Measurements from ENCODE around the gene DNAAF3.
"Not testable (repeated sequence)": the region's sequence is repeated elsewhere in the genome, so short reads cannot be mapped to it uniquely, and the experiment has no call there.

The DNAAF3 gene

DNA sequence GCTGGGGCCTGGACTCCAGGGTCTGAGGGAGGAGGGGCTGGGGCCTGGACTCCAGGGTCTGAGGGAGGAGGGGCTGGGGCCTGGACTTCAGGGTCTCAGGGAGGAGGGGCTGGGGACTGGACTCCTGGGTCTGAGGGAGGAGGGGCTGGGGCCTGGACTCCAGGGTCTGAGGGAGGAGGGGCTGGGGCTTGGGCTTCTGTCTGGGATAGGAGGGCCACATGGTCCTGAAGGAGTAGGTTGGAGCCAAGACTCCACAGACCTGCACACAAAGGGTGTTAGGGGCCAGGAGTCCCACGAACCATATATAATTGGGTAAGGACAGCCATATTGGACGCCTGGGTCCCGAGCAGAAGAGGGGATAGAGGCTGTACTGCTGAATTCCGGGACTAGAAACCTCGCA is 10.6 kb downstream of the DNAAF3 start:
- DNase-seq (ENCODE audit: low spot score in 2 of 2); H3K9me3 ChIP-seq; H3K36me3 ChIP-seq (replicated peaks); H3K4me1 ChIP-seq; in situ Hi-C loops (cut with MboI; ENCODE audit: low sequenced_read_pairs); H3K27me3 ChIP-seq (ENCODE audit: low read depth): not testable (repeated sequence)
- peak overlapping the region; percentile 27 for H3K4me3 ChIP-seq

DNA sequence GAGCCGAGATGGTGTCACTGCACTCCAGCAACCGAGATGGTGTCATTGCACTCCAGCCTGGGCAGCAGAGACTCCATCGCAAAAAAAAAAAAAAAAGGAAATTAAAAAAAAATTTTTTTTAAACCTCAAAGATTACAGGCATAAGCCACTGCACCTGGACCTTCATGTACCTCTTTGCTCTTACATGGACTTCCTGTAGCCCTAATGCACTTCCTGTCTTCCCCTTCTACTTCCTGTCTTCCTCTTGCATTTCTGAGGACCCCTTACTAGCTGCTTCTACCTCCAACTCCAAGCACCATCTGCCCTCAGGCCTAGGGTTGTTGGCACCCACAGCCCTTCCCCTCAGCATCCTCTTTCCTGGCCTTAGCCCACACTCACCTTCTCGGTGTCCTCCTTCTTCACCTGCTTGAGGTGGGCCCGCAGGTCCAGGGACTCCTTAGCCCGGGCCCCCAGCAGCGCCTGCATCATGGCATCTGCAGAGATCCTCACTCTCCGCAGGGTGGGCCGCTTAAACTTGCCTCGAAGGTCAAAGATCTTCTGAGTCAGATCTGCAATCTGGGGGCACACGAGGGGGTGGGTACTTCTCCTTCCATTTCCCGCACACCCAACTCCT is 12.7 kb downstream of the DNAAF3 start:
- Histone ChIP-seq H3K27me3 (ENCODE audit: low read depth) (peaks cover 11% of the 10 kb centered on the region; the same call in 1 of the 2 replicates), H3K36me3 (replicated peaks) (no peaks in the 10 kb centered on the region), H3K4me3 (no peak overlapping the region), H3K4me1 (peaks cover 3% of the 10 kb centered on the region; the same call in 1 of the 2 replicates), H3K9me3 (no peaks in the 10 kb centered on the region)
- DNase-seq (ENCODE audit: low spot score in 2 of 2): no peak
- in situ Hi-C loops (cut with MboI; ENCODE audit: low sequenced_read_pairs): no loop called here

DNA sequence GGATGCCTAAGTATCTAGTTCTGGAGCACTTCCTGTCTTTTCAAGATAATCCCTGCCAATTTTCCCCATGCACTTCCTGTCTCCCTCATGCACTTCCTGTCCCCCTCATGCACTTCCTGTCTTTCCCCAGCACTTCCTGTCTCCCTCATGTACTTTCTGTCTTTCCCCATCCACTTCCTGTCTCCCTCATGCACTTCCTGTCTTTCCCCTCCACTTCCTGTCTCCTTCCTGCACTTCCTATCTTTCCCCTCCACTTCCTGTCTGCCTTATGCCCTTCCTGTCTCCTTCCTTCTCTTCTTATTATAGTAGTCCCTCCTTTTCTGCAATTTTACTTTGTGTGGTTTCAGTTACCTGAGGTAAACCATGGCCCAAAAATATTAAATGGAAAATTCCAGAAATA is 14.4 kb downstream of the DNAAF3 start:
- Histone ChIP-seq H3K27me3 (ENCODE audit: low read depth) (peaks cover 11% of the 10 kb centered on the region), H3K36me3 (replicated peaks) (no peaks in the 10 kb centered on the region), H3K4me1 (peaks cover 5% of the 10 kb centered on the region), H3K4me3 (no peak overlapping the region), H3K9me3 (no peaks in the 10 kb centered on the region)
- in situ Hi-C loops (cut with MboI; ENCODE audit: low sequenced_read_pairs): no loop called here
- DNase-seq (ENCODE audit: low spot score in 2 of 2): peak in 1 of 2 experiments; percentile 51

DNA sequence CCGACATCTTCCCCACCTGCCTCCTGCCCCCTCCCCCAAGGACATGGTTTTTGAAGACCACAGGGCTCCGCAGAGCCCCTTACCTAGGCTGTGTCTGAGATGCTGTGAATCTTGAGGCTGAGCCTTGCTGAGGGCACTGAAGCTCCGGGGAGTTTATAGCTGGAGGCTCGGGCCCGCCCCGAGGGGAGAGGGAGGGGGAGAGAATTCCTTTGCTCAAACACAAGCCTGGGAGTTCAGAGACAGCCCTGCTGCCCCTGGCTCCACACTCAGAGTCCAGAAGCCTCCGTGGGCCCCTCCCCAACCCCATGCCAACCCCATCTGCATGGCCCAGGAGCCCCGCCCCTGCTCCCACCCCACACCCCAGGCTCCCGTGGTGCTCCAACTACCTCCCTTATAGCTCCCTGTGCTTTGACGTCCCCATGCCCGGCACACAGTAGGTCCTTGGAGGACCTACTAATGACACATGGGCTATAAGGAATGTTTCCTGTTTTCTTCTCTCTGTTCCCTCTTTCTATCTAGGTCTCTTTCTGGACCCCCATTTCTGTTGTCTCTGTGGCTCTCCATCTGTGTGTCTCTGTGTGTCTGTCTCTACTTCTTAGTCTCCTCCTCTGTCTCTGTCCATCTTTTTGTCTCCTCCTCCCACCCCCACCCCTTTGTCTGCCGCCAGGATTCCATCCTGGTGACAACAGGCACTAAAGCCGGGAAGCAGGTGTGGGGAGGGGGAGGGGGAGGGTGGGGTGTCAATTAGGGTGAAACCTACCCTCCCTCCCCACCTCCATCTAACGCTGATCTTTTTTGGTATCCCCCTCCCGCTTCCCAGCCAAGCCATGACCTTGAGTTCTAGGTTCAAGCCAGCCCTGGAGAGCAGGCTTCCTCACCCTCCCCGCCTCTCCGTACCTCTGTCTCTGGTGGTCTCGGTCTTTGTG is 17.1 kb downstream of the DNAAF3 start, which contains the start of gene TNNT1:
TSS of gene TNNT1 (minus strand) at position 129 of the 926 bp plus-strand sequence. CDS start 2,049 bp downstream, outside the sequence.
- H3K9me3 ChIP-seq: no peaks in the 10 kb centered on the region
- no peak within 1 kb of the TSS for H3K4me3 ChIP-seq
- in situ Hi-C loops (cut with MboI; ENCODE audit: low sequenced_read_pairs): no loop called here
- no peak for DNase-seq (ENCODE audit: low spot score in 2 of 2)
- H3K27me3 ChIP-seq (ENCODE audit: low read depth): peaks cover 8% of the 10 kb centered on the region
- H3K36me3 ChIP-seq (replicated peaks): no peaks in the 10 kb centered on the region
- H3K4me1 ChIP-seq: peaks cover 2% of the 10 kb centered on the region

DNA sequence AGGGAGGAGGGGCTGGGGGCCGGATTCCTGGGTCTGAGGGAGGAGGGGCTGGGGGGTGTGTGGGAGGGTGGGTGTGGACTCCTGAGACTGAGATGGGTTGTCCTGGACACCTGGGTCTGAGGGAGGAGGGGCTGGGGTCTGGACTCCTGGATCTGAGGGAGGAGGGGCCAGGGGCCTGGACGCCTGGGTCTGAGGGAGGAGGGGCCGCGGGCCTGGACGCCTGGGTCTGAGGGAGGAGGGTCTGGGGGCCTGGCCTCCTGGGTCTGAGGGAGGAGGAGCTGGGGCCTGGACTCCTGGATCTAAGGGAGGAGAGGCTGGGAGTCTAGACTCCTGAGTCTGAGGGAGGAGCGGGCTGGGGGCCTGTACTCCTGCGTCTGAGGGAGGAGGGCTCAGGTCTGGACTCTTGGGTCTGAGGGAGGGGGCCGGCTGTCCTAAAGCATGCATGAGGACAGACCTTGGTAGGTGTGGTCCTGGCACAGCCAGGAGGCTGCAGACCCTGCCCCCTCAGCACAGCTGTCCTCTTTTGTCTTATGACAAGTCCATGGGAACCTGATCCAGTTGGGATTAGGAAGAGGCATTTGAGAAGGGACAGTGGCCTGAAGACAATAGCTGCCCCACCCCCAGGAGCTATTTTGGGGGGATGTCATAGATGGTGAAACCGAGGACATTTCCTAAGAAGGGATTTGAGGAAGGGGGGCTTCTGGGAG is 18.7 kb downstream of the DNAAF3 start:
- DNase-seq (ENCODE audit: low spot score in 2 of 2): no peak
- in situ Hi-C loops (cut with MboI; ENCODE audit: low sequenced_read_pairs): no loop called here
- H3K36me3 ChIP-seq (replicated peaks): no peaks in the 10 kb centered on the region
- H3K9me3 ChIP-seq: no peaks in the 10 kb centered on the region
- H3K27me3 ChIP-seq (ENCODE audit: low read depth): peaks cover 8% of the 10 kb centered on the region
- peaks cover 2% of the 10 kb centered on the region for H3K4me1 ChIP-seq
- no peak overlapping the region for H3K4me3 ChIP-seq

- peak overlapping the region; percentile 37 for H3K4me3 ChIP-seq
- peak; percentile 28 to 87 for DNase-seq (ENCODE audit: low spot score in 2 of 2)
Measured at GRCh38 chr19:55146705-55147273, 19.6 kb downstream of the DNAAF3 start.

DNA sequence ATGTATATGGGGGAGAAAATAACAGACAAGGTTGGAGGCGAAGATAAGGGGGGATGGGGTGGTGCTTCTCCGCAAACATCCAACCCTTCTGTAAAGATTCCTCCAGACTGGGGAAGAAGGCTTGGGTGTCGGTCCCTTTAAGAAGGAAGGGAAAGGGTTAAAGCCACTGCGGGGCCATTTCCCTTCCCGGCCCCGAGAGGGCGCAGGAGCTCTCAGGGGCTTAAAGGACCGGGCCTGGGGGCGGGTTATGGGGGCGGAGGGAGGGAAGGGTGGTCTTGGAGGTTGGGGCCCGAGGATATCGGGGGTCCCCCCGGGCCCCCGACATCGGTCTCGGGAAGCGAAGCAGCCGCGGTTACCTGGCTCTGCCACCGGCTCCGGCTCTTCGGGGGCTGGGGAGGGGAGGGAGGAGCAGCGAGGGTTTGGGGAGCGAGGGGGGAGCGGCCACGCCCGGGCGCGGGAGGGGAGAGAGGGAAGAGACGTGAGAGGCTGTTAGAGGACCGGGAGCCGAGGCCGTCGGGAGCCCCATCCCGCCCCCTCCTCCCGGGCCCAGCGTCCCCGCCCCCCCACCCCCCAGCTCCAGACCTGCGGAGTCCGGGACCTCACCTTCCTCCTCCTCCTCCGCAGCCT is 20.2 kb downstream of the DNAAF3 start:
- peaks cover 8% of the 10 kb centered on the region for H3K27me3 ChIP-seq (ENCODE audit: low read depth)
- no peaks in the 10 kb centered on the region for H3K36me3 ChIP-seq (replicated peaks)
- in situ Hi-C loops (cut with MboI; ENCODE audit: low sequenced_read_pairs): no loop called here
- DNase-seq (ENCODE audit: low spot score in 2 of 2): peak; percentile 27 to 75
- H3K4me1 ChIP-seq: peaks cover 2% of the 10 kb centered on the region
- peak overlapping the region; percentile 37 for H3K4me3 ChIP-seq
- no peaks in the 10 kb centered on the region for H3K9me3 ChIP-seq

More at GRCh38 chr19:55146705-55147273, 19.6 kb downstream of the DNAAF3 start:
- in situ Hi-C loops (cut with MboI; ENCODE audit: low sequenced_read_pairs): no loop called here
- no peaks in the 10 kb centered on the region for H3K36me3 ChIP-seq (replicated peaks)
- H3K27me3 ChIP-seq (ENCODE audit: low read depth): peaks cover 8% of the 10 kb centered on the region
- peaks cover 2% of the 10 kb centered on the region for H3K4me1 ChIP-seq
- no peaks in the 10 kb centered on the region for H3K9me3 ChIP-seq

DNA sequence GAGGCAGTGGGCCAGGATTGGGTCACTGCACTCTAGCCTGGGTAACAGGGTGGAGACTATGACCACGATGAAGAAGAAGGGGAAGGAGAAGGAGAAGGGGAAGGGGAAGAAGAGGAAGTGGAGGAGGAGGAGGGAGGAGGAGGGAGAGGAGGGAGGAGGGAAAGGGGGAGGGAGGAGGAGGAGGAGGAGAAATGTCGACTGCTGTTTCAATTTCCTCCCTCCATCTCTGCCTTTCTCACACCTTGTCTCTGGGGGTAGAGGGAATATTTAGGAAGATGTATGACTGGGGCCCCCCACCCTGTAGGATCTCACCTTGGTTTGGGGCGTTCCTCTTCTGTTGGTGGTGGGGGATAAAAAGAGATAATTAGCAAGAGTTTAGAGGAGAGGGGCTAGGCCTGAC is 21.2 kb downstream of the DNAAF3 start:
- in situ Hi-C loops (cut with MboI; ENCODE audit: low sequenced_read_pairs): no loop called here
- H3K27me3 ChIP-seq (ENCODE audit: low read depth): peaks cover 7% of the 10 kb centered on the region
- H3K4me1 ChIP-seq: peaks cover 2% of the 10 kb centered on the region
- no peak overlapping the region for H3K4me3 ChIP-seq
- H3K9me3 ChIP-seq: no peaks in the 10 kb centered on the region
- H3K36me3 ChIP-seq (replicated peaks): no peaks in the 10 kb centered on the region
- no peak for DNase-seq (ENCODE audit: low spot score in 2 of 2)

DNA sequence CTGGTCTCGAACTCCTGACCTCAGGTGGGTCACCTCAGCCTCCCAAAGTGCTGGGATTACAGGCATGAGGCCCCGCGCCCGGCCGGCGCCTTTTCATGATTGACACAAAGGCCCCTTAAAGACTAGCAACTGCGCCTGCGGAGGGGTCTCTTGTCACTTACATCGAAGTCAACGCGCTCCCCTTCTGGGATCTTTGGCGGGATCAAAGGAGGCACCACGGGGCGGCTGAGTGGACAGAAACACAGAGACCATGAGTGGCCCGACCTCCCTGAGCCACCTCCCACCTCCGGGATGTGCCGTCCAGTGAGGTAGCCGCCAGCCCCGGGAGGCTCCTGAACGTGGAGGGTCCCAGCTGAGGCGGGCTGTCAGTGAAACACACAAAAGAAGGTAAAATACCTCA is 24.7 kb downstream of the DNAAF3 start:
- in situ Hi-C loops (cut with MboI; ENCODE audit: low sequenced_read_pairs): loop anchor here (5.0 kb wide), 1 partner anchor 276 kb away; no protein-coding TSS in a partner anchor
- Histone ChIP-seq H3K36me3 (replicated peaks) (no peaks in the 10 kb centered on the region), H3K4me3 (no peak overlapping the region), H3K27me3 (ENCODE audit: low read depth) (no peaks in the 10 kb centered on the region), H3K4me1 (no peaks in the 10 kb centered on the region; the same call in none of the 2 replicates), H3K9me3 (no peaks in the 10 kb centered on the region)
- DNase-seq (ENCODE audit: low spot score in 2 of 2): no peak

DNA sequence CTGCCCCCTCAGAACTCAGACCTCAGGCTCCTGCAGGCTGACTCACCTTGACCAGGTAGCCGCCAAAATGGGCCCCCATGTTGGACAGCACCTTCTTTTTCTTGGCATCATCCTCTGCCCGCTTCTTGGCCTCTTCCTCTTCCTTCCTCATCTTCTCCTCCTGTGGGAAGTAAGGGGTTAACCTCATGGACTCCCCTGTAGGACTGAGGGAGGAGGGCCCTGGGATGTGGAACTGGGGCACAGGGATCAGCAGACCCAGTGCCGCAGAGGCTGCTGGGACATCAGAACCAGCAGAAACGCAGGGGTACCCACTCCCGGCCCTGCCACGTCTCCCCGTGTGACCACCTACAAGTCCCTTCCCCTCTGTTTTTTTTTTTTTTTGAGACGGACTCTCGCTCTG is 28.5 kb downstream of the DNAAF3 start:
- H3K9me3 ChIP-seq: no peaks in the 10 kb centered on the region
- H3K4me1 ChIP-seq: no peaks in the 10 kb centered on the region; the same call in 1 of the 2 replicates
- DNase-seq (ENCODE audit: low spot score in 2 of 2): no peak
- no peaks in the 10 kb centered on the region for H3K27me3 ChIP-seq (ENCODE audit: low read depth)
- in situ Hi-C loops (cut with MboI; ENCODE audit: low sequenced_read_pairs): no loop called here
- H3K4me3 ChIP-seq: no peak overlapping the region
- H3K36me3 ChIP-seq (replicated peaks): no peaks in the 10 kb centered on the region

DNA sequence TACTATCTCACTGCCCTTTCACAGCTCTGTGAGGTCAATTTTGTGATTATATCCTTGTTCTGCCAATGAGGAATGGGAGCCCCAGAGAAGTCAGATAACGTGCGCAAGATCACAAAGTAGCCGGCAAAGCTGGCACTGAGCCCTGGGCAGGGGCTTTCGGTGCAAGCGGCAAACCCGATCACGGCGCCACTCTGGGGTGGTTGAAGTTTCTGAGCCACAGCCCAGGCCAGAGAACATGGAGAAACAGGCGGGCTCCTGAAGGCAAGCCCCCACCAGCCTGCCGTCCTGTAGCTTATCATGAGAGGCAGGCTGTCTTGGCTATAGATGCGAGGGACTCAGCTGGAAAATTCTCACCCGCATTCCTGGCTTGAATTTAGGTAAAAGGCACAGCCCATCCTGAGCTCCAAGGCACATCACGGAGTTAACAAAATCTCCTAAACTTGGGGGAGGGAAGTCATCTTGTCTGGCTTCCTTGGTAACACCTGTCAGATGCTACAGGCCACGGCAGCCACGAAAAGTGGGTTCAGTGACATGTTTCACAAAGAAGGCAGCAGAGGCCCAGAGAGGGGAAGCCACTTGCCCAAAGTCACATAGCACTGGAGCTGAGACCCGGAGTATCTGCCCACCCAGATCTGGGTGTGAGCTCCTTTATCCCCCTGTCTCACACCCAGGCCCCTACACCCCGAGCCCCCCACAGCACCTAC is 29.9 kb downstream of the DNAAF3 start:
- no peaks in the 10 kb centered on the region for H3K9me3 ChIP-seq
- no peak for DNase-seq (ENCODE audit: low spot score in 2 of 2)
- no peaks in the 10 kb centered on the region; the same call in 1 of the 2 replicates for H3K4me1 ChIP-seq
- H3K36me3 ChIP-seq (replicated peaks): no peaks in the 10 kb centered on the region
- in situ Hi-C loops (cut with MboI; ENCODE audit: low sequenced_read_pairs): no loop called here
- H3K4me3 ChIP-seq: no peak overlapping the region
- H3K27me3 ChIP-seq (ENCODE audit: low read depth): no peaks in the 10 kb centered on the region

DNA sequence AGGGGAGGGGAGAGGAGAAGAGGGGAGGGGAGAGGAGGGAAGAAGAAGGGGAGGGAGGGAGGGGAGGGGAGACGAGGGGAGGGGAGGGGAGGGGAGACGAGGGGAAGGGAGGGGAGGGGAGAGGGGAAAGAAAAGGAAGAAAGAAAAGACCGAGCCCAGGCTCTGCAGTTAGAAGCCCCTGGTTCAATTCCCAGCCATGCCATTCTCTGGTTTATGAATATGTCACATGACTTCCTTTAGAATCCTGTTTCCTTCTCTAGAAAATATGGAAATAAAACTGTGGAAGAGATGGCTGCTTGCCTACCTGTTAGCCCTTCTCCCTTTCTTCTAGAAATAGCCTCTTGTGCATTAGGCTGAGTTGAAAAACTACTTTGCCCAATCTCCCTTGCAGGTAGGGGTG is 31.7 kb downstream of the DNAAF3 start:
- Histone ChIP-seq H3K27me3 (ENCODE audit: low read depth) (no peaks in the 10 kb centered on the region), H3K4me1 (no peaks in the 10 kb centered on the region), H3K36me3 (replicated peaks) (no peaks in the 10 kb centered on the region), H3K4me3 (no peak overlapping the region), H3K9me3 (no peaks in the 10 kb centered on the region)
- no peak for DNase-seq (ENCODE audit: low spot score in 2 of 2)
- in situ Hi-C loops (cut with MboI; ENCODE audit: low sequenced_read_pairs): no loop called here

Data from HAP-1 (cell line).